Choroid plexus epithelial cell (primary cell): ENCODE data around the gene POLR1D.
A peak's percentile ranks its signal among the peaks of the same experiment; 100 is the strongest.

ENCODE experiments used
- DNase-seq: peaks from one replicate; pipeline ENCODE4 v3.0.0-alpha.2; 2010; ENCODE audit warnings: low read depth
- H3K4me3 ChIP-seq: 2 replicates; pipeline ENCODE4 v1.5.1; 2011; ENCODE audit warnings: low read depth, mild to moderate bottlenecking, control low read depth, low read length, moderate library complexity
- CTCF ChIP-seq: conservative IDR thresholded peaks from 2 replicates; pipeline ENCODE4 v1.5.1; 2011; ENCODE audit warnings: low read depth, mild to moderate bottlenecking, control low read depth, inconsistent platforms, low read length, moderate library complexity

The POLR1D gene

GRCh38 chr13:27621366-27622101 lies at the start of gene POLR1D:
Gene POLR1D, plus strand, starts transcription at chr13:27621892. Its CDS starts 92 bp downstream, at chr13:27621984.
- peak; percentile 80 for DNase-seq
- H3K4me3 ChIP-seq = peak within 1 kb of the TSS; percentile 91
- TF ChIP-seq CTCF = no peak

- no peak for DNase-seq
- no peak overlapping the region for H3K4me3 ChIP-seq
- TF ChIP-seq CTCF = no peak
These were observed 49.3 kb upstream of the POLR1D start for GRCh38 chr13:27572234-27572901.

DNA sequence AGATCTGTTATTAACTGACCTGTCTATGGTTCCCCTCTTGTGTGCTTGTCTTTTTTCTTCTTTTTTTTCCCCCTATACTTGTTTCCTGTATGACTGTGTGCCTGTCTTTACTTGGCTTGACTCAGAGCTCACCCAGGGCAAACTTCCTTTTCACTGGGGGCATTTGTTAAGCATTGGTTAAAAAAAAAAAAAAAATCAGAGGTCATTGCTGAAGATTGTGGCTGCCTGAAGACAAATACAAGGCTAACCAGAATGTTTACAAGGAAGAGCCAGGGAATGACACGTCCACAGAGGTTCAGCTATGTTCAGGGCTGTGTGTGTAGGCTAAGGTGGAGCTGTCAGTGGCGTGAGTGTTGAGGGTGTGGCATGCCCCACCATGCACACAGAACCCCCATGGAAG lies 48.4 kb upstream of the POLR1D start:
- peak; percentile 65 for DNase-seq
- H3K4me3 ChIP-seq = no peak overlapping the region
- TF ChIP-seq CTCF = no peak

GRCh38 chr13:27574661-27575060 lies 47.0 kb upstream of the POLR1D start:
- no peak for TF ChIP-seq CTCF
- no peak overlapping the region for H3K4me3 ChIP-seq
- no peak for DNase-seq

- no peak for TF ChIP-seq CTCF
- H3K4me3 ChIP-seq = no peak overlapping the region
- peak; percentile 58 for DNase-seq
These were observed 43.3 kb upstream of the POLR1D start for GRCh38 chr13:27578121-27579030.

DNA sequence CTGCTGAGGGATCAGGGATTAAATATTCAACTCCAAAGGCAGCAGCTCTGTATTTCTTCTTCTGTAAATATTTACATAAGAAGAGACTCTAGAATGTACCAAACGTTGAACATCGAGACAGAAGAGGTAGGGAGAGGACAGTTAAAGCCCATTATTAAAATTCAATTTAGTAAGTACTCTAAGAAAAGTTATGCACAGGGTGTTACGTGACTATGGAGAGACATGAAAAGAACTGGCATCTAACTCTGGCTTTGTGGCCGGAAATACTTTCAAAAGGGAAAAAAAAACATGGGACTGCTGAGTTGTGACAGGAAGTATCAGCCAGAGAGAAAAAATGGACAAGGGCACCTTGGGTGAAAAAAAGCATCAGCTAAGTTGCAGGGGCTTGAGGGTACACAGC lies 38.0 kb upstream of the POLR1D start:
- DNase-seq = peak; percentile 70
- no peak for TF ChIP-seq CTCF
- H3K4me3 ChIP-seq = no peak overlapping the region
